ENCODE measurements around the gene UTP25. TPM values are rescaled to one million over a fixed set of nuclear protein-coding genes. Genes with fewer than 3 reads are reported as not detected.

UTP25 gene
- total RNA-seq, 1 experiment from 2014 or later, result 12.7 TPM

DNA sequence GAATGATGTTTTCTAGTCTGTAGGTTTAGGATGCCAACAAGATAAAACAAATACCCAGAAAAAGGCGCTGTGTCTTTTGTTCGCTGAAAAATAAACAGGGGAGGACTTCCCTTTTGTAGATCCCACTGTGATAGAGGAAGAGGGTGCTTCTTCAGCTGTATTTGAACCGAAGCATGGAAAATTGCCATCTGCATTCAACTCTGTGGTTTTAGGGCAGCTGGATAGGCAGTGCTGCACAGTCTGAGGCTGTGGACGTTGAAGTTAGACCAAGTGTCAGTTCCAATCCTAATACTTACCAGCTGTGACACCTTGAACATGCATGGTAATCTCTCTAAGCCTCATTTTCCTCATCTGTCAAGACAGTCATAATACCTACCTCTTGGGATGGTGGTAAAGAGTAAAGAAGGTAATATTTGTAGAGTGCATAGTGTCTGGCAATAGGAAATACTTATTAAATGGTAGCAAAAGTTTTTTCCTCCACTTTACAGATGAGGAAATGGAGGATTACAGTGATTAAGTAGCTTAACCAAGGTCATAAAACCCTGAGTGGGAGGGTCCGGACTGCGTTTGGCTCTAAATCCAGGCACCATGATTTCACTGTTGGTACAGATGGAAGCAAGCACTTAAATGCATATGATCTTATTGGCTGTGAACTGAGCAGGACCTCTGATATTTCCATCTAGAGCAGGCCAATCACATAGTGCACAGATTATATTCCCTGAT is 48.5 kb downstream of the UTP25 start (continued):
- TF ChIP-seq, protein P1, sequence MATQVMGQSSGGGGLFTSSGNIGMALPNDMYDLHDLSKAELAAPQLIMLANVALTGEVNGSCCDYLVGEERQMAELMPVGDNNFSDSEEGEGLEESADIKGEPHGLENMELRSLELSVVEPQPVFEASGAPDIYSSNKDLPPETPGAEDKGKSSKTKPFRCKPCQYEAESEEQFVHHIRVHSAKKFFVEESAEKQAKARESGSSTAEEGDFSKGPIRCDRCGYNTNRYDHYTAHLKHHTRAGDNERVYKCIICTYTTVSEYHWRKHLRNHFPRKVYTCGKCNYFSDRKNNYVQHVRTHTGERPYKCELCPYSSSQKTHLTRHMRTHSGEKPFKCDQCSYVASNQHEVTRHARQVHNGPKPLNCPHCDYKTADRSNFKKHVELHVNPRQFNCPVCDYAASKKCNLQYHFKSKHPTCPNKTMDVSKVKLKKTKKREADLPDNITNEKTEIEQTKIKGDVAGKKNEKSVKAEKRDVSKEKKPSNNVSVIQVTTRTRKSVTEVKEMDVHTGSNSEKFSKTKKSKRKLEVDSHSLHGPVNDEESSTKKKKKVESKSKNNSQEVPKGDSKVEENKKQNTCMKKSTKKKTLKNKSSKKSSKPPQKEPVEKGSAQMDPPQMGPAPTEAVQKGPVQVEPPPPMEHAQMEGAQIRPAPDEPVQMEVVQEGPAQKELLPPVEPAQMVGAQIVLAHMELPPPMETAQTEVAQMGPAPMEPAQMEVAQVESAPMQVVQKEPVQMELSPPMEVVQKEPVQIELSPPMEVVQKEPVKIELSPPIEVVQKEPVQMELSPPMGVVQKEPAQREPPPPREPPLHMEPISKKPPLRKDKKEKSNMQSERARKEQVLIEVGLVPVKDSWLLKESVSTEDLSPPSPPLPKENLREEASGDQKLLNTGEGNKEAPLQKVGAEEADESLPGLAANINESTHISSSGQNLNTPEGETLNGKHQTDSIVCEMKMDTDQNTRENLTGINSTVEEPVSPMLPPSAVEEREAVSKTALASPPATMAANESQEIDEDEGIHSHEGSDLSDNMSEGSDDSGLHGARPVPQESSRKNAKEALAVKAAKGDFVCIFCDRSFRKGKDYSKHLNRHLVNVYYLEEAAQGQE (IDR thresholded peaks at IDR 0.05; ENCODE audit: low read depth), result no peak
- TF ChIP-seq EZH2phosphoT487 (IDR thresholded peaks at IDR 0.05; ENCODE audit: borderline replicate concordance) (no peak), TCF7L2 (IDR thresholded peaks at IDR 0.05; ENCODE audit: borderline replicate concordance, extremely low read depth, insufficient read depth, insufficient read length) (no peak)
- TF ChIP-seq, protein P2, sequence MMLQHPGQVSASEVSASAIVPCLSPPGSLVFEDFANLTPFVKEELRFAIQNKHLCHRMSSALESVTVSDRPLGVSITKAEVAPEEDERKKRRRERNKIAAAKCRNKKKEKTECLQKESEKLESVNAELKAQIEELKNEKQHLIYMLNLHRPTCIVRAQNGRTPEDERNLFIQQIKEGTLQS (IDR thresholded peaks at IDR 0.05), result no peak
- TF ChIP-seq, protein P3, sequence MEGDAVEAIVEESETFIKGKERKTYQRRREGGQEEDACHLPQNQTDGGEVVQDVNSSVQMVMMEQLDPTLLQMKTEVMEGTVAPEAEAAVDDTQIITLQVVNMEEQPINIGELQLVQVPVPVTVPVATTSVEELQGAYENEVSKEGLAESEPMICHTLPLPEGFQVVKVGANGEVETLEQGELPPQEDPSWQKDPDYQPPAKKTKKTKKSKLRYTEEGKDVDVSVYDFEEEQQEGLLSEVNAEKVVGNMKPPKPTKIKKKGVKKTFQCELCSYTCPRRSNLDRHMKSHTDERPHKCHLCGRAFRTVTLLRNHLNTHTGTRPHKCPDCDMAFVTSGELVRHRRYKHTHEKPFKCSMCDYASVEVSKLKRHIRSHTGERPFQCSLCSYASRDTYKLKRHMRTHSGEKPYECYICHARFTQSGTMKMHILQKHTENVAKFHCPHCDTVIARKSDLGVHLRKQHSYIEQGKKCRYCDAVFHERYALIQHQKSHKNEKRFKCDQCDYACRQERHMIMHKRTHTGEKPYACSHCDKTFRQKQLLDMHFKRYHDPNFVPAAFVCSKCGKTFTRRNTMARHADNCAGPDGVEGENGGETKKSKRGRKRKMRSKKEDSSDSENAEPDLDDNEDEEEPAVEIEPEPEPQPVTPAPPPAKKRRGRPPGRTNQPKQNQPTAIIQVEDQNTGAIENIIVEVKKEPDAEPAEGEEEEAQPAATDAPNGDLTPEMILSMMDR (IDR thresholded peaks at IDR 0.05 in 2 of 3, conservative IDR thresholded peaks at IDR 0.05 in 1 of 3; ENCODE audit: borderline replicate concordance in 1 of 3, insufficient read depth in 1 of 3, low read depth in 2 of 3, low read length in 2 of 3), result no peak
